Sigmoid colon (tissue), 7 donors: ENCODE measurements around the gene CARM1. TPM values are rescaled to one million over a fixed set of nuclear protein-coding genes. Genes with fewer than 3 reads are reported as not detected.

Source experiments
- DNase-seq: peaks from one replicate; pipeline ENCODE4 v3.0.0-alpha.2; 2019
- H3K27ac ChIP-seq, 4 donors: fragments of 200-600 bp; sonication (generic); one replicate each; pipeline ENCODE4 v1.5.1; 2016 to 2019; ENCODE audit warnings: mild to moderate bottlenecking in 1 of 4
- H3K27me3 ChIP-seq, 3 donors: fragments of 200-600 bp; sonication (generic); one replicate each; pipeline ENCODE4 v1.5.1; 2019; ENCODE audit warnings: mild to moderate bottlenecking in 1 of 3
- H3K36me3 ChIP-seq, 4 donors: fragments of 200-600 bp; sonication (generic); one replicate each; pipeline ENCODE4 v1.5.1; 2016 to 2019
- H3K4me1 ChIP-seq, 4 donors: fragments of 200-600 bp; sonication (generic); one replicate each; pipeline ENCODE4 v1.5.1; 2017 to 2019
- H3K4me3 ChIP-seq, 4 donors: fragments of 200-600 bp; sonication (generic); one replicate each; pipeline ENCODE4 v1.5.1; 2017 to 2019; ENCODE audit warnings: mild to moderate bottlenecking in 2 of 4, moderate library complexity in 1 of 4
- H3K9me3 ChIP-seq, 4 donors: fragments of 200-600 bp in 3 of 4; sonication (generic) in 3 of 4; one replicate each; pipeline versions ENCODE4 v1.5.1 to v1.6.1; 2013 to 2019
- EP300 ChIP-seq, 4 donors: sonication (generic); formaldehyde crosslinking; IDR thresholded peaks; one replicate each; pipeline ENCODE4 v1.6.1; 2017; ENCODE audit warnings: antibody characterized with exemption in 4 of 4
- POLR2A ChIP-seq, 2 donors: fragments of 450-650 bp; IDR thresholded peaks; one replicate each; pipeline ENCODE4 v1.6.1; 2016; ENCODE audit warnings: antibody characterized with exemption in 2 of 2, mild to moderate bottlenecking in 2 of 2, moderate library complexity in 2 of 2
- POLR2AphosphoS5 ChIP-seq, 4 donors: sonication (generic); formaldehyde crosslinking; IDR thresholded peaks; one replicate each; pipeline ENCODE4 v1.6.1; 2017; ENCODE audit warnings: antibody characterized with exemption in 4 of 4
- WGBS, 2 donors: extraction: QIAGEN DNeasy Blood & Tissue Kit; methylation state at CpG; one replicate each; pipeline ENCODE4 v1.1.7; 2013; 5-methylcytosine and 5-hydroxymethylcytosine counted together
- intact Hi-C: fragments of 100-400 bp; cut with DNase I; formaldehyde crosslinking; loops from one replicate; pipeline ENCODE4 v1.15.1; 2023
- polyA plus RNA-seq, 3 donors: library from polyadenylated mRNA; stranded (reverse); fragments of 200-250 nt; gene quantifications; one replicate each; pipeline ENCODE4 v1.2.3, GENCODE V29; 2013
- total RNA-seq, 4 donors: library from RNA; depleted of rRNA; stranded (reverse); fragments of >200 nt; gene quantifications; one replicate each; pipeline ENCODE4 v1.1.0, GENCODE V29; 2016
- TF ChIP-seq, protein P1 (sequence below), 4 experiments: fragments of 450-650 bp in 3 of 4; fragments of 200-600 bp in 1 of 4; IDR thresholded peaks; one replicate each; pipeline ENCODE4 v1.5.1; 2016 to 2019; ENCODE audit warnings: antibody characterized with exemption in 4 of 4, mild to moderate bottlenecking in 3 of 4, moderate library complexity in 2 of 4
- donor health status: healthy with polysubstance abuse.
- donor health status: Bipolar disorder and iron deficiency.
- donor health status: healthy.

CARM1 gene
- total and polyA plus RNA-seq, 7 donors, result 18.1 to 51.8 (median 21.6) TPM

DNA sequence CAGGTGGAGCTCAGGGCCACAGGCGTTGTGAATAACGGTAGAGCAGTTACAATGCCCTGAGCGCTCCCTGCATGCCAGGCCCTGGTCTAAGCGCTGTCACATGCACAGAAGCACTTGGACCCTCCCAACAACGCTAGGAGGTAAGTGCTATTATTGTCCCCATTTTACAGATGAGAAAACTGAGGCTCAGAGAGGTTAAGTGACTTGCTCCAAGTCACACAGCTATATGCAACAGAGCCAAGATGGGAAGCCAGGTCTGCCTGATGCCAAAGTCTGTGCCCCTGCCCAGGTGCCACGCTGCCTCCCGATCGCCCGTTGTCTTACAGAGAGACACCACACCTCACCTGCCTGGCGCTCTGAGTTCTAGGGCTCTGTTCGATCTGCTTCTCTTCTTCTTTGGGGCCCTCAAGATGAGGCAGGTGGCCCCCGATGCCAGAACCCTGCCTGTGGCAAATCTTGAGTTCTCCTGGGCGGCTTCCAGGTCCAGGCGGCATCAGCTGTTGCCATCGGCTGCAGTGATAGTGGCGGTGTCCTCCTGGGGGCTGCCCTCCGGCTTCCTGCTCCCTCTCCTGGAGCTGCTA is 37.1 kb downstream of the CARM1 start:
- intact Hi-C loops, result no loop called here
- H3K27ac ChIP-seq, result no peak overlapping the region
- WGBS, 2 donors, result 96 to 97% methylated on average over 17 of the region's 17 CpGs
- no peaks in the 10 kb centered on the region for H3K9me3 ChIP-seq
- peaks cover 28 to 61% (median 47%) of the 10 kb centered on the region in 4 donors for H3K36me3 ChIP-seq
- no peaks in the 10 kb centered on the region for H3K4me1 ChIP-seq
- TF ChIP-seq POLR2A (IDR thresholded peaks at IDR 0.05), result no peak
- TF ChIP-seq, protein P1, sequence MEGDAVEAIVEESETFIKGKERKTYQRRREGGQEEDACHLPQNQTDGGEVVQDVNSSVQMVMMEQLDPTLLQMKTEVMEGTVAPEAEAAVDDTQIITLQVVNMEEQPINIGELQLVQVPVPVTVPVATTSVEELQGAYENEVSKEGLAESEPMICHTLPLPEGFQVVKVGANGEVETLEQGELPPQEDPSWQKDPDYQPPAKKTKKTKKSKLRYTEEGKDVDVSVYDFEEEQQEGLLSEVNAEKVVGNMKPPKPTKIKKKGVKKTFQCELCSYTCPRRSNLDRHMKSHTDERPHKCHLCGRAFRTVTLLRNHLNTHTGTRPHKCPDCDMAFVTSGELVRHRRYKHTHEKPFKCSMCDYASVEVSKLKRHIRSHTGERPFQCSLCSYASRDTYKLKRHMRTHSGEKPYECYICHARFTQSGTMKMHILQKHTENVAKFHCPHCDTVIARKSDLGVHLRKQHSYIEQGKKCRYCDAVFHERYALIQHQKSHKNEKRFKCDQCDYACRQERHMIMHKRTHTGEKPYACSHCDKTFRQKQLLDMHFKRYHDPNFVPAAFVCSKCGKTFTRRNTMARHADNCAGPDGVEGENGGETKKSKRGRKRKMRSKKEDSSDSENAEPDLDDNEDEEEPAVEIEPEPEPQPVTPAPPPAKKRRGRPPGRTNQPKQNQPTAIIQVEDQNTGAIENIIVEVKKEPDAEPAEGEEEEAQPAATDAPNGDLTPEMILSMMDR (IDR thresholded peaks at IDR 0.05), result no peak
- no peak for TF ChIP-seq EP300 (IDR thresholded peaks at IDR 0.05)
- no peak for TF ChIP-seq POLR2AphosphoS5 (IDR thresholded peaks at IDR 0.05)
- no peak overlapping the region for H3K4me3 ChIP-seq
- H3K27me3 ChIP-seq, result no peaks in the 10 kb centered on the region
- no peak for DNase-seq

DNA sequence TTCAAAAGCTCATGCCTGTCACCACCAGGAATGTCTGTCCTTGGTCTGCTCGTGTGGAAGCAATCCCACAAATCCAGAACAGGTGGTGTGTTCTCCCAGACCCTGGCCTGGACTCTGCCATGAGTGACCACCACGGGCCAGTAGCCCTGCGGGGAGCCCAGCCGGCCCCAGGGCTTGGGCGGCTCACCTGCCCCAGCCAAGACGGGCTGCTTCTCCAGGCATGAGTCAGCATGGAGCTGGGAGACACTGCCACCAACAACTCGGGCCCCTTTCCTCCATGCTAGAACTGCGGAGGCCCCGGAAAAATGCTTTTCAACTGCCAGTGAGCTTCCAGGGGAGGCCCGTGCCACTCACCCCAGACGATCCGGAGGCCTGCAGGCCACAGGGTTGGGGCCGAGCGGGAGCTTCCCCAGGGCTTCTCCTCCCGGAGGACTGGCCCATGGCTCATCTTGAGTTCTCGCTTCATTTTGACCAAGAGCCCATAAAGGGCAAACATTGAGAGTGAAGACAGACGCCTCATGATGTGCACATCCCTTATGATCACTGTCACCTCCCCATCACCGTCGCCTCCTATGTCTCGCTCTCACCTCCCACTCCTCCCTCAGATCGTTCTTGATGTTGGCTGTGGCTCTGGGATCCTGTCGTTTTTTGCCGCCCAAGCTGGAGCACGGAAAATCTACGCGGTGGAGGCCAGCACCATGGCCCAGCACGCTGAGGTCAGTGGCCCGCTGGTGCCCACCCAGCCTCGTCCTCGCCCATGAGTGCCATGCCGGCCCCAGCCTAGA is 40.4 kb downstream of the CARM1 start:
- no peak for TF ChIP-seq POLR2AphosphoS5 (IDR thresholded peaks at IDR 0.05)
- no peak for TF ChIP-seq EP300 (IDR thresholded peaks at IDR 0.05)
- no peak for TF ChIP-seq POLR2A (IDR thresholded peaks at IDR 0.05)
- TF ChIP-seq, protein P1 (IDR thresholded peaks at IDR 0.05), result no peak
- Histone ChIP-seq H3K27me3 (no peaks in the 10 kb centered on the region), H3K9me3 (no peaks in the 10 kb centered on the region), H3K4me3 (no peak overlapping the region), H3K36me3 (peaks cover 36 to 93% (median 56%) of the 10 kb centered on the region in 4 donors), H3K4me1 (no peaks in the 10 kb centered on the region), H3K27ac (no peak overlapping the region)
- intact Hi-C loops, result no loop called here
- no peak for DNase-seq
- 94 to 95% methylated on average over 31 of the region's 31 CpGs for WGBS, 2 donors

DNA sequence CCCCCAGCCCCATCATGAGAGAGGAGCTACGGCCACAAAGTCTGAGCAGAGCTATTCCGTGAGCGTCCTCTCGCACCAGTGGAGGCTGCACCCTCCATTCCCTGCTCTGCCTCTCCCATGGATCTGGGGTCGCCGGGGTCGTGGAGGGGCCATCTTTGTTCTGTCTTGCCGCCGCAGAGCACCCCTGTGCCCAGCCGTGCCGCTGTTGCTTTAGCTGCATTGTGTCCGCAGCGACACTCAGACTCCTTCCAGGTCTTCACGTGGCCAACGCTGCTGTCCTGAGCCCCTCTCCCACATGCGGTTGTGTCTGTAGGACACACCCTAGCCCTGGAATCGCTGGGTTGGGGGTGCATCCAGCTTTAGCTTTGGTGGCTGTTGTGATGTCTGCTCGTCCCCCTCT is 41.3 kb downstream of the CARM1 start:
- Histone ChIP-seq H3K27ac (no peak overlapping the region), H3K36me3 (peaks cover 36 to 91% (median 56%) of the 10 kb centered on the region in 4 donors), H3K9me3 (no peaks in the 10 kb centered on the region), H3K4me1 (no peaks in the 10 kb centered on the region), H3K27me3 (no peaks in the 10 kb centered on the region), H3K4me3 (no peak overlapping the region)
- WGBS, 2 donors, result 97 to 98% methylated on average over 18 of the region's 18 CpGs
- DNase-seq, result no peak
- TF ChIP-seq POLR2AphosphoS5 (IDR thresholded peaks at IDR 0.05), result no peak
- no peak for TF ChIP-seq POLR2A (IDR thresholded peaks at IDR 0.05)
- TF ChIP-seq EP300 (IDR thresholded peaks at IDR 0.05), result no peak
- TF ChIP-seq, protein P1 (IDR thresholded peaks at IDR 0.05), result no peak
- intact Hi-C loops, result no loop called here

DNA sequence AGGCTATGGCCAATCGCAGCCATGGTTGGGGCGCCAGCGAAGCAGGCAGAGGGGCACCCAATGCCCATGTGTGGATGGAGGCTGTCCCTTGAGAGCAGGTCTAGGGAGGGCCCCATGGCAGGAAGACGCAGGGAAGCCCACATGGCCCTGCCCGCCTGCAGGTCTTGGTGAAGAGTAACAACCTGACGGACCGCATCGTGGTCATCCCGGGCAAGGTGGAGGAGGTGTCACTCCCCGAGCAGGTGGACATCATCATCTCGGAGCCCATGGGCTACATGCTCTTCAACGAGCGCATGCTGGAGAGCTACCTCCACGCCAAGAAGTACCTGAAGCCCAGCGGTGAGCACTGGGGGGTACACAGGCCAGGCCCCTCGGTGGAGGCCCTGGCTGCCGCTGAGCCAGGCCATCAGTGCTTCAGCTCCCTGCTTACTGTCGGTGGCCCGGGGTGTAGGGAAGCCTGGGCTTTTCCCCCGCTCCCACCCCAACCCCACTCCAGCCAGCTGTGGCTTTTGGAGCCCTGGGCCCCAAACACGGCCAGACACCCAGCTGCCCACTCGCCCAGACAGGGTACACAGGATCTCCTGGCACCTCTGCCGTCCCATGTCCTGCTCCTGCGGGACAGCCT is 42.5 kb downstream of the CARM1 start:
- Histone ChIP-seq H3K27me3 (no peaks in the 10 kb centered on the region), H3K4me1 (no peaks in the 10 kb centered on the region), H3K4me3 (no peak overlapping the region), H3K36me3 (peaks cover 27 to 90% (median 51%) of the 10 kb centered on the region in 4 donors), H3K9me3 (no peaks in the 10 kb centered on the region), H3K27ac (no peak overlapping the region)
- WGBS, 2 donors, result 96 to 97% methylated on average over 24 of the region's 24 CpGs
- intact Hi-C loops, result no loop called here
- no peak for DNase-seq
- TF ChIP-seq POLR2AphosphoS5 (IDR thresholded peaks at IDR 0.05), result no peak
- TF ChIP-seq, protein P1 (IDR thresholded peaks at IDR 0.05), result no peak
- no peak for TF ChIP-seq EP300 (IDR thresholded peaks at IDR 0.05)
